Endothelial cell of umbilical vein (primary cell): ENCODE measurements around the gene CPNE9. TPM values are rescaled to one million over a fixed set of nuclear protein-coding genes. Genes with fewer than 3 reads are reported as not detected.

Source experiments
- BruUV-seq: library from RNA; stranded (reverse); fragments of 400-500 nt; replicated peaks from 2 replicates; lab custom pipeline; 2021; lab: Mats Ljungman, UMichigan
- CTCF ChIA-PET: fragments of 300-600, 350-600 bp; sonication (Branson Sonifier 250); formaldehyde crosslinking; loops from one replicate; lab custom pipeline; 2021; ENCODE audit warnings: antibody characterized with exemption, inconsistent platforms; lab: Charles Lee
- POLR2A ChIA-PET: fragments of 300-600, 350-600 bp; sonication (Branson Sonifier 250); formaldehyde crosslinking; loops from one replicate; lab custom pipeline; 2021; ENCODE audit warnings: antibody characterized with exemption, inconsistent platforms; lab: Charles Lee
- DNase-seq: peaks from one replicate; pipeline ENCODE4 v3.0.0-alpha.2; 2011; ENCODE audit warnings: low read depth, low spot score
- FAIRE-seq: peaks from 2 replicates; lab custom pipeline; 2011; peaks lifted over from hg19 to GRCh38; lab: Jason Lieb, UNC
- H2AFZ ChIP-seq: 2 replicates; pipeline ENCODE4 v1.6.0; 2012; ENCODE audit warnings: low read depth, low read length, control low read depth, inconsistent platforms
- H3K27ac ChIP-seq: 2 replicates; pipeline ENCODE4 v1.5.1; 2011; ENCODE audit warnings: low read depth, mild to moderate bottlenecking, control low read depth, low read length, moderate library complexity; ENCODE audit not compliant: insufficient read depth
- H3K27me3 ChIP-seq, 2 experiments: 2 replicates each; pipeline versions ENCODE4 v1.6.0 to v1.6.1; 2011; ENCODE audit warnings: low read length in 2 of 2, mixed read lengths in 1 of 2; ENCODE audit not compliant: control insufficient read depth in 2 of 2, insufficient read depth in 2 of 2
- H3K36me3 ChIP-seq, 2 experiments: 2 replicates in 1 of 2; 3 replicates in 1 of 2; pipeline ENCODE4 v1.5.1; 2011; ENCODE audit warnings: low read length in 2 of 2, mild to moderate bottlenecking in 1 of 2, moderate library complexity in 1 of 2; ENCODE audit not compliant: control insufficient read depth in 2 of 2, insufficient read depth in 2 of 2; ENCODE audit errors: extremely low read depth in 1 of 2
- H3K4me1 ChIP-seq: 3 replicates; pipeline ENCODE4 v1.5.1; 2011; ENCODE audit warnings: mild to moderate bottlenecking, low read length; ENCODE audit not compliant: control insufficient read depth, insufficient read depth; ENCODE audit errors: extremely low read depth
- H3K4me2 ChIP-seq: 2 replicates; pipeline ENCODE4 v1.6.1; 2011; ENCODE audit warnings: low read length, control low read depth, mixed read lengths; ENCODE audit not compliant: insufficient read depth
- H3K4me3 ChIP-seq, 3 experiments: fragments of 200-600 bp in 1 of 3; sonication (generic), shearing (Covaris generic) in 1 of 3; replicated peaks in 1 of 3; 2 replicates each; pipeline ENCODE4 v1.5.1; 2011 to 2016; ENCODE audit warnings: control low read depth in 3 of 3, low read length in 3 of 3, mild to moderate bottlenecking in 2 of 3, inconsistent platforms in 1 of 3, low read depth in 1 of 3, moderate library complexity in 1 of 3; ENCODE audit not compliant: insufficient read depth in 1 of 3
- H3K79me2 ChIP-seq: 2 replicates; pipeline ENCODE4 v1.6.0; 2012; ENCODE audit warnings: low read length, inconsistent platforms; ENCODE audit not compliant: control insufficient read depth, insufficient read depth
- H3K9ac ChIP-seq: replicated peaks from 2 replicates; pipeline ENCODE3; 2011; ENCODE audit warnings: low read length, control low read depth; ENCODE audit not compliant: insufficient read depth; ENCODE audit errors: extremely low read depth
- H3K9me1 ChIP-seq: replicated peaks from 3 replicates; pipeline ENCODE4 v1.6.0; 2011; ENCODE audit warnings: mild to moderate bottlenecking, low read length; ENCODE audit not compliant: control insufficient read depth, insufficient read depth; ENCODE audit errors: extremely low read depth
- H3K9me3 ChIP-seq: replicated peaks from 2 replicates; pipeline ENCODE4 v1.5.1; 2012; ENCODE audit warnings: low read length, inconsistent platforms; ENCODE audit not compliant: control insufficient read depth, insufficient read depth
- H4K20me1 ChIP-seq: replicated peaks from 2 replicates; pipeline ENCODE3; 2011; ENCODE audit warnings: mild to moderate bottlenecking, low read length; ENCODE audit not compliant: control insufficient read depth, insufficient read depth; ENCODE audit errors: extremely low read depth
- CTCF ChIP-seq, 2 donors: IDR thresholded peaks; 1 replicate in 1 of 2; 2 replicates in 1 of 2; pipeline ENCODE4 v1.5.1; 2011; ENCODE audit warnings: low read length in 2 of 2, mild to moderate bottlenecking in 2 of 2, moderate library complexity in 2 of 2, control low read depth in 1 of 2, inconsistent platforms in 1 of 2, low read depth in 1 of 2; ENCODE audit not compliant: insufficient read depth in 1 of 2; ENCODE audit errors: extremely low read depth in 1 of 2
- EZH2 ChIP-seq: IDR thresholded peaks from 2 replicates; pipeline ENCODE4 v1.6.1; 2012; ENCODE audit warnings: borderline replicate concordance, low read depth, mild to moderate bottlenecking, moderate library complexity, low read length, inconsistent platforms; ENCODE audit not compliant: severe bottlenecking
- FOS ChIP-seq: IDR thresholded peaks from 2 replicates; pipeline ENCODE4 v1.6.1; 2011; ENCODE audit warnings: mild to moderate bottlenecking, low read length, moderate library complexity, borderline replicate concordance; ENCODE audit not compliant: insufficient read depth
- GATA2 ChIP-seq: IDR thresholded peaks from 2 replicates; pipeline ENCODE4 v1.7.0; 2011; ENCODE audit warnings: low read depth, mild to moderate bottlenecking, moderate library complexity, mixed read lengths, low read length; ENCODE audit not compliant: insufficient read length, insufficient read depth
- JUN ChIP-seq: IDR thresholded peaks from 2 replicates; pipeline ENCODE4 v1.6.1; 2011; ENCODE audit warnings: borderline replicate concordance, low read depth; ENCODE audit not compliant: insufficient read length, insufficient read depth
- MAX ChIP-seq: IDR thresholded peaks from 2 replicates; pipeline ENCODE4 v1.6.1; 2011; ENCODE audit not compliant: insufficient read depth, insufficient read length
- MYC ChIP-seq: IDR thresholded peaks from one replicate; pipeline ENCODE4 v1.6.1; 2011; ENCODE audit warnings: mild to moderate bottlenecking, low read depth, low read length
- POLR2A ChIP-seq: IDR thresholded peaks from 2 replicates; pipeline ENCODE4 v1.6.1; 2012; ENCODE audit warnings: low read depth, mild to moderate bottlenecking, control low read depth, low read length
- POLR2AphosphoS5 ChIP-seq: IDR thresholded peaks from 2 replicates; pipeline ENCODE4 v1.6.1; 2012; ENCODE audit warnings: low read depth, mild to moderate bottlenecking, control low read depth, low read length, moderate library complexity; ENCODE audit not compliant: insufficient read depth
- dilution Hi-C: fragments of 300-500 bp; cut with MboI; formaldehyde crosslinking; loops from one replicate; pipeline ENCODE4 v1.15.0; 2019; ENCODE audit warnings: low sequenced_read_pairs; ENCODE audit not compliant: extremely low pct_ligation_motif_present
- intact Hi-C: fragments of 100-400 bp; cut with micrococcal nuclease; formaldehyde crosslinking; loops from one replicate; pipeline ENCODE4 v1.10.0; 2022
- polyA plus RNA-seq, 4 experiments: library from polyadenylated mRNA; depleted of rRNA in 3 of 4; stranded (reverse) in 3 of 4; unstranded in 1 of 4; fragments of >200 nt; gene quantifications; 2 replicates each; pipeline versions ENCODE4 v1.2.1 to v1.2.3, GENCODE V29; 2011 to 2012; ENCODE audit warnings: missing spikeins in 1 of 4
- total RNA-seq: library from RNA; stranded (reverse); gene quantifications from 2 replicates; pipeline ENCODE4 v1.2.3, GENCODE V29; 2021

CPNE9 gene
- total and polyA plus RNA-seq, 2 donors (not counting 3 experiments of a cell fraction or from before 2014, with no cell fraction given) = not detected

GRCh38 chr3:9688961-9689360 is 14.7 kb upstream of the CPNE9 start:
- Histone ChIP-seq H3K4me2 (no peak overlapping the region), H3K79me2 (no peaks in the 10 kb centered on the region), H4K20me1 (no peaks in the 10 kb centered on the region), H3K36me3 (peaks cover 2 to 67% of the 10 kb centered on the region in 2 experiments), H3K9me1 (no peaks in the 10 kb centered on the region), H3K9ac (no peak overlapping the region), H2AFZ (no peak overlapping the region), H3K27ac (no peak overlapping the region), H3K9me3 (no peaks in the 10 kb centered on the region), H3K27me3 (no peaks in the 10 kb centered on the region), H3K4me1 (no peaks in the 10 kb centered on the region), H3K4me3 (no peak overlapping the region)
- no peak for DNase-seq
- intact Hi-C loops = no loop called here
- FAIRE-seq = no peak
- BruUV-seq = no TSS peak
- CTCF ChIA-PET = no interaction called here
- dilution Hi-C loops = no loop called here
- TF ChIP-seq CTCF (IDR thresholded peaks at IDR 0.05; ENCODE audit: extremely low read depth in 1 of 2, insufficient read depth in 1 of 2, low read depth in 1 of 2, low read length in 2 of 2) (no peak), GATA2 (no peak), MYC (no peak), JUN (no peak), MAX (no peak), EZH2 (no peak), FOS (no peak), POLR2A (no peak), POLR2AphosphoS5 (no peak)
- POLR2A ChIA-PET = no interaction called here
